AG04450 (cell line): ENCODE results near the gene CDH13. TPM values are rescaled to one million over a fixed set of nuclear protein-coding genes. Genes with fewer than 3 reads are reported as not detected.

ENCODE experiments used
- CTCF ChIA-PET: fragments of 300-600, 350-600 bp; formaldehyde crosslinking; extraction: SDS; loops from one replicate; lab custom pipeline; 2022; ENCODE audit warnings: antibody characterized with exemption, inconsistent platforms; lab: Charles Lee
- POLR2A ChIA-PET: fragments of 350-600 bp; formaldehyde crosslinking; extraction: SDS; loops from one replicate; lab custom pipeline; 2021; ENCODE audit warnings: antibody characterized with exemption, inconsistent platforms; lab: Yijun Ruan, JAX
- DNase-seq: peaks from one replicate; pipeline ENCODE4 v3.0.0-alpha.2; 2011; ENCODE audit warnings: low read depth, low spot score
- H3K27ac ChIP-seq: one replicate; pipeline ENCODE4 v1.5.1; 2012; ENCODE audit warnings: low read depth, low read length, control low read depth
- H3K27me3 ChIP-seq: one replicate; pipeline ENCODE4 v1.6.0; 2012; ENCODE audit warnings: low read length; ENCODE audit not compliant: control insufficient read depth, insufficient read depth
- H3K4me3 ChIP-seq: 2 replicates; pipeline ENCODE4 v1.5.1; 2011; ENCODE audit warnings: mild to moderate bottlenecking, low read depth, low read length, control low read depth
- H3K9me3 ChIP-seq: 2 replicates; pipeline ENCODE4 v1.5.1; 2012; ENCODE audit warnings: low read length; ENCODE audit not compliant: control insufficient read depth, insufficient read depth
- CTCF ChIP-seq: IDR thresholded peaks from 2 replicates; pipeline ENCODE4 v1.5.1; 2011; ENCODE audit warnings: low read depth, low read length, control low read depth, inconsistent platforms
- polyA plus RNA-seq: library from polyadenylated mRNA; depleted of rRNA; stranded (reverse); fragments of >200 nt; gene quantifications from 2 replicates; pipeline ENCODE4 v1.2.3, GENCODE V29; 2011

The CDH13 gene
- polyA plus RNA-seq, 1 experiment, result 55.0 TPM

GRCh38 chr16:83348991-83349390, 722.2 kb downstream of the CDH13 start:
- no peak overlapping the region for H3K27ac ChIP-seq
- no peak for TF ChIP-seq CTCF
- ChIA-PET CTCF (no interaction called here), POLR2A (no interaction called here)
- no peaks in the 10 kb centered on the region for H3K9me3 ChIP-seq
- DNase-seq, result no peak
- H3K4me3 ChIP-seq, result no peak overlapping the region
- no peaks in the 10 kb centered on the region for H3K27me3 ChIP-seq

GRCh38 chr16:83350481-83350880, 723.7 kb downstream of the CDH13 start:
- TF ChIP-seq CTCF, result no peak
- H3K4me3 ChIP-seq, result no peak overlapping the region
- H3K27me3 ChIP-seq, result no peaks in the 10 kb centered on the region
- CTCF ChIA-PET, result no interaction called here
- no peaks in the 10 kb centered on the region for H3K9me3 ChIP-seq
- H3K27ac ChIP-seq, result no peak overlapping the region
- DNase-seq, result no peak
- POLR2A ChIA-PET, result no interaction called here

GRCh38 chr16:83351846-83352245, 725.1 kb downstream of the CDH13 start:
- Histone ChIP-seq H3K9me3 (no peaks in the 10 kb centered on the region), H3K27ac (no peak overlapping the region), H3K4me3 (no peak overlapping the region), H3K27me3 (no peaks in the 10 kb centered on the region)
- no peak for TF ChIP-seq CTCF
- ChIA-PET CTCF (no interaction called here), POLR2A (no interaction called here)
- no peak for DNase-seq

DNA sequence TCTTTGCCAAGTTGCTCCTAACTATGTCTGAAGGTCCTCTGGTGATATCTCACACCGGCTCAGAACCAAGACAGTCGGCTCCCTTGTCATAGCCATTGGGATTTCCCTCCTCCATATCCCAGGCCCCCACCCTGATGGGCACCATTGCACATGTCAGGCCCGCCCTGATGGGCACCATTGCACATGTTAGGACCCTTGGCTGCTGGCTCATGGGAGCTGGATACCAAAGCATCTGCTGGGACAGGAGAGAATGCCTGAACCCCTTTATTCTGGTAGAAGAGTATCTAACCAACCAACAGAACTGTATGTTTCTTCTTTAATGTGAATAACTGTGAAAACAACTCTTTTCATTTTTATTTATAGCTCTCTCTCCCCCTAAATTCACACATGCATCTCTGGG, 726.5 kb downstream of the CDH13 start:
- CTCF ChIA-PET, result interaction anchor here (0.7 kb wide), 1 partner anchor 66 kb away, joined by 3 read pairs; no protein-coding TSS in a partner anchor
- Histone ChIP-seq H3K27ac (no peak overlapping the region), H3K9me3 (no peaks in the 10 kb centered on the region), H3K4me3 (no peak overlapping the region), H3K27me3 (no peaks in the 10 kb centered on the region)
- no peak for DNase-seq
- no peak for TF ChIP-seq CTCF
- POLR2A ChIA-PET, result no interaction called here

GRCh38 chr16:83354015-83354414, 727.2 kb downstream of the CDH13 start:
- Histone ChIP-seq H3K27ac (no peak overlapping the region), H3K4me3 (no peak overlapping the region), H3K9me3 (no peaks in the 10 kb centered on the region), H3K27me3 (no peaks in the 10 kb centered on the region)
- CTCF ChIA-PET, result interaction anchor here (0.7 kb wide), 1 partner anchor 65 kb away, joined by 3 read pairs; no protein-coding TSS in a partner anchor
- DNase-seq, result no peak
- no peak for TF ChIP-seq CTCF
- POLR2A ChIA-PET, result no interaction called here
